ENCODE data around the gene TOX2. TPM values are rescaled to one million over a fixed set of nuclear protein-coding genes. Genes with fewer than 3 reads are reported as not detected.

Gene TOX2
- total and polyA plus RNA-seq, 2 donors from 2014 or later: 4.7 to 5.9 TPM

- Histone ChIP-seq H3K36me3 (ENCODE audit: control insufficient read depth in 2 of 3, insufficient read depth in 3 of 3, low read length in 3 of 3) (no peaks in the 10 kb centered on the region), H3K27ac (ENCODE audit: low read depth in 2 of 2, low read length in 2 of 2) (no peak overlapping the region), H3K9ac (ENCODE audit: low read length in 3 of 3) (no peak overlapping the region), H3K9me3 (ENCODE audit: control insufficient read depth in 2 of 3, insufficient read depth in 1 of 3, low read length in 3 of 3) (peaks cover 0 to 7% (median 0%) of the 10 kb centered on the region in 3 donors), H3K4me1 (ENCODE audit: control insufficient read depth in 2 of 3, insufficient read depth in 2 of 3, low read depth in 1 of 3, low read length in 3 of 3) (no peaks in the 10 kb centered on the region), H3K4me3 (ENCODE audit: low read length in 3 of 3) (no peak overlapping the region), H3K27me3 (ENCODE audit: control insufficient read depth, insufficient read depth, low read length) (no peaks in the 10 kb centered on the region)
- no peak for FAIRE-seq
- intact Hi-C loops (cut with DNase I): no loop called here
- no peak for DNase-seq
- no peak for TF ChIP-seq CTCF (IDR thresholded peaks at IDR 0.05; ENCODE audit: borderline replicate concordance, extremely low read depth, insufficient read depth)
Measured at GRCh38 chr20:44106615-44107014, 192.0 kb downstream of the TOX2 start.

GRCh38 chr20:44109951-44110361 is 195.3 kb downstream of the TOX2 start:
- no peaks in the 10 kb centered on the region for H3K4me1 ChIP-seq (ENCODE audit: control insufficient read depth in 2 of 3, insufficient read depth in 2 of 3, low read depth in 1 of 3, low read length in 3 of 3)
- intact Hi-C loops (cut with DNase I): no loop called here
- FAIRE-seq: no peak

GRCh38 chr20:44110816-44111568 is 196.3 kb downstream of the TOX2 start:
- Histone ChIP-seq H3K9me3 (ENCODE audit: control insufficient read depth in 2 of 3, insufficient read depth in 1 of 3, low read length in 3 of 3) (peaks cover 0 to 7% (median 0%) of the 10 kb centered on the region in 3 donors), H3K4me3 (ENCODE audit: low read length in 3 of 3) (no peak overlapping the region), H3K4me1 (ENCODE audit: control insufficient read depth in 2 of 3, insufficient read depth in 2 of 3, low read depth in 1 of 3, low read length in 3 of 3) (no peaks in the 10 kb centered on the region), H3K36me3 (ENCODE audit: control insufficient read depth in 2 of 3, insufficient read depth in 3 of 3, low read length in 3 of 3) (no peaks in the 10 kb centered on the region), H3K9ac (ENCODE audit: low read length in 3 of 3) (no peak overlapping the region), H3K27me3 (ENCODE audit: control insufficient read depth, insufficient read depth, low read length) (no peaks in the 10 kb centered on the region), H3K27ac (ENCODE audit: low read depth in 2 of 2, low read length in 2 of 2) (no peak overlapping the region)
- no peak for DNase-seq
- intact Hi-C loops (cut with DNase I): no loop called here
- FAIRE-seq: no peak
- no peak for TF ChIP-seq CTCF (IDR thresholded peaks at IDR 0.05; ENCODE audit: borderline replicate concordance, extremely low read depth, insufficient read depth)

More at GRCh38 chr20:44109951-44110361, 195.3 kb downstream of the TOX2 start:
- no peak for DNase-seq
- Histone ChIP-seq H3K4me3 (ENCODE audit: low read length in 3 of 3) (no peak overlapping the region), H3K27me3 (ENCODE audit: control insufficient read depth, insufficient read depth, low read length) (no peaks in the 10 kb centered on the region), H3K9ac (ENCODE audit: low read length in 3 of 3) (no peak overlapping the region), H3K27ac (ENCODE audit: low read depth in 2 of 2, low read length in 2 of 2) (no peak overlapping the region), H3K36me3 (ENCODE audit: control insufficient read depth in 2 of 3, insufficient read depth in 3 of 3, low read length in 3 of 3) (no peaks in the 10 kb centered on the region), H3K9me3 (ENCODE audit: control insufficient read depth in 2 of 3, insufficient read depth in 1 of 3, low read length in 3 of 3) (peaks cover 0 to 7% (median 0%) of the 10 kb centered on the region in 3 donors)
- TF ChIP-seq CTCF (IDR thresholded peaks at IDR 0.05; ENCODE audit: borderline replicate concordance, extremely low read depth, insufficient read depth): no peak
